T-cell (primary cell): Measurements from ENCODE around the gene NR2E3. TPM values are rescaled to one million over a fixed set of nuclear protein-coding genes. Genes with fewer than 3 reads are reported as not detected.

Experiments
- ATAC-seq, 4 experiments: fragments of 200-7000 bp in 3 of 4; fragments of 150-1000 bp in 1 of 4; cut with Tn5 transposase; replicated peaks in 1 of 4; 1 replicate in 3 of 4; 2 replicates in 1 of 4; pipeline ENCODE4 v1.10.0; 2021; ENCODE audit warnings: moderate library complexity in 3 of 4, mild to moderate bottlenecking in 2 of 4, moderate number of reproducible peaks in 1 of 4
- CTCF ChIA-PET, 2 donors: fragments of 300-600 bp; sonication (Branson Sonifier 250); formaldehyde crosslinking; loops; one replicate each; lab custom pipeline; 2022; ENCODE audit warnings: antibody characterized with exemption in 2 of 2; lab: Charles Lee
- POLR2A ChIA-PET, 2 donors: fragments of 300-600 bp; sonication (Branson Sonifier 250); formaldehyde crosslinking; loops; one replicate each; lab custom pipeline; 2022; ENCODE audit warnings: antibody characterized with exemption in 2 of 2; lab: Charles Lee
- DNase-seq, 35 experiments: peaks; one replicate each; pipeline versions ENCODE4 v3.0.0 to v3.0.0-alpha.2; 2013 to 2023
- H3K27ac ChIP-seq: one replicate; pipeline ENCODE4 v1.5.1; 2013; ENCODE audit warnings: low read length
- H3K27me3 ChIP-seq, 2 experiments: replicated peaks in 1 of 2; 1 replicate in 1 of 2; 2 replicates in 1 of 2; pipeline versions ENCODE4 v1.6.1 to v1.7.0; 2013; ENCODE audit warnings: low read length in 1 of 2, mixed read lengths in 1 of 2; ENCODE audit not compliant: control insufficient read depth in 2 of 2, insufficient read depth in 2 of 2; ENCODE audit errors: extremely low read depth in 1 of 2
- H3K36me3 ChIP-seq, 2 donors: 1 replicate in 1 of 2; 2 replicates in 1 of 2; pipeline versions ENCODE4 v1.6.1 to v1.7.0; 2013; ENCODE audit warnings: low read length in 1 of 2; ENCODE audit not compliant: control insufficient read depth in 2 of 2, insufficient read depth in 1 of 2; ENCODE audit errors: extremely low read depth in 1 of 2
- H3K4me1 ChIP-seq, 2 experiments: 1 replicate in 1 of 2; 2 replicates in 1 of 2; pipeline versions ENCODE4 v1.6.1 to v1.7.0; 2013; ENCODE audit warnings: low read length in 2 of 2, mixed read lengths in 1 of 2; ENCODE audit not compliant: insufficient read depth in 2 of 2, control insufficient read depth in 1 of 2; ENCODE audit errors: extremely low read depth in 1 of 2
- H3K4me3 ChIP-seq, 2 donors: 1 replicate in 1 of 2; 2 replicates in 1 of 2; pipeline versions ENCODE4 v1.5.1 to v1.7.0; 2013; ENCODE audit warnings: mild to moderate bottlenecking in 2 of 2, low read length in 1 of 2, moderate library complexity in 1 of 2; ENCODE audit not compliant: control insufficient read depth in 1 of 2; ENCODE audit errors: extremely low read depth in 1 of 2
- H3K9me3 ChIP-seq: 2 replicates; pipeline ENCODE4 v1.7.0; 2013
- H3K27ac Mint-ChIP-seq, 2 donors: one replicate each; pipeline ENCODE4 v1.8.0; 2020 to 2021; ENCODE audit warnings: mild to moderate bottlenecking in 2 of 2, mixed read lengths in 2 of 2
- H3K27me3 Mint-ChIP-seq, 2 donors: one replicate each; pipeline ENCODE4 v1.8.0; 2021 to 2022; ENCODE audit warnings: mixed read lengths in 2 of 2
- H3K36me3 Mint-ChIP-seq: one replicate; pipeline ENCODE4 v1.8.0; 2021; ENCODE audit warnings: mixed read lengths
- H3K4me1 Mint-ChIP-seq, 3 donors: one replicate each; pipeline ENCODE4 v1.8.0; 2020 to 2022; ENCODE audit warnings: mixed read lengths in 3 of 3, mild to moderate bottlenecking in 1 of 3
- H3K4me3 Mint-ChIP-seq, 3 donors: one replicate each; pipeline ENCODE4 v1.8.0; 2020 to 2022; ENCODE audit warnings: mild to moderate bottlenecking in 3 of 3, mixed read lengths in 3 of 3, moderate library complexity in 3 of 3
- H3K9me3 Mint-ChIP-seq, 3 donors: one replicate each; pipeline ENCODE4 v1.8.0; 2020 to 2022; ENCODE audit warnings: mixed read lengths in 3 of 3
- WGBS: methylation state at CpG from one replicate; pipeline ENCODE4 v1.1.5; 2013; ENCODE audit warnings: missing lambda C conversion rate; ENCODE audit not compliant: insufficient coverage; 5-methylcytosine and 5-hydroxymethylcytosine counted together
- total RNA-seq, 35 experiments: library from RNA in 6 of 35; stranded (reverse) in 6 of 35; fragments of 120-200 nt in 1 of 35; gene quantifications; one replicate each; pipeline versions ENCODE4 v1.2.1 to v1.2.4 and lab custom pipeline; 2013 to 2026

Gene NR2E3
- total RNA-seq, 5 donors from 2014 or later (not counting 1 experiment from before 2014, with no cell fraction given), result not detected

DNA sequence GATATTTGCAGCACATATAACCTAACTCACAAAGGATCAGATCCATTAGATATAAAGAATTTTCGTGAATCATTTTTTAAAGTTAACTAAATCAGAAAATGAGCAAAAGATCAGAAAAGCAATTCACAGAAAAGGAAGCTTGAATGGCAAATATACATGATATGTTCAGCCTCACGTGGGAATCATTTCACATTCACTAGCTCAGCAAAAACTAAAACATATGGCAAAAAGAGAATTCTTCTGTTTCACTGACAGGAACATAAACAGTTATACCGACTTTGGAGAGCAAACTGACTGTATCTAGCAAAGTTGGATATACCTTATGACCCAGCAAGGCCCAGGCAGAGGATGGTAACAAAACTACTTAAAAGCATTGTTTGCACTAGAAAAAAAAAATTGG, 34.0 kb upstream of the NR2E3 start:
- no peak overlapping the region for H3K27ac ChIP-seq
- H3K4me3 Mint-ChIP-seq, result no peak overlapping the region
- no peaks in the 10 kb centered on the region for H3K9me3 Mint-ChIP-seq
- H3K27me3 Mint-ChIP-seq, result peaks cover 0 to 7% of the 10 kb centered on the region in 2 donors
- ChIA-PET CTCF (no interaction called here), POLR2A (no interaction called here)
- H3K4me1 ChIP-seq, result no peaks in the 10 kb centered on the region
- peaks cover 0 to 6% (median 3%) of the 10 kb centered on the region in 3 donors for H3K4me1 Mint-ChIP-seq
- no peaks in the 10 kb centered on the region for H3K27me3 ChIP-seq
- no peak overlapping the region for H3K4me3 ChIP-seq
- WGBS, result 67% methylated on average over 2 of the region's 3 CpGs
- no peak for ATAC-seq
- no peaks in the 10 kb centered on the region for H3K36me3 Mint-ChIP-seq
- no peak overlapping the region for H3K27ac Mint-ChIP-seq
- no peaks in the 10 kb centered on the region for H3K36me3 ChIP-seq
- DNase-seq, result no peak
- no peaks in the 10 kb centered on the region for H3K9me3 ChIP-seq

DNA sequence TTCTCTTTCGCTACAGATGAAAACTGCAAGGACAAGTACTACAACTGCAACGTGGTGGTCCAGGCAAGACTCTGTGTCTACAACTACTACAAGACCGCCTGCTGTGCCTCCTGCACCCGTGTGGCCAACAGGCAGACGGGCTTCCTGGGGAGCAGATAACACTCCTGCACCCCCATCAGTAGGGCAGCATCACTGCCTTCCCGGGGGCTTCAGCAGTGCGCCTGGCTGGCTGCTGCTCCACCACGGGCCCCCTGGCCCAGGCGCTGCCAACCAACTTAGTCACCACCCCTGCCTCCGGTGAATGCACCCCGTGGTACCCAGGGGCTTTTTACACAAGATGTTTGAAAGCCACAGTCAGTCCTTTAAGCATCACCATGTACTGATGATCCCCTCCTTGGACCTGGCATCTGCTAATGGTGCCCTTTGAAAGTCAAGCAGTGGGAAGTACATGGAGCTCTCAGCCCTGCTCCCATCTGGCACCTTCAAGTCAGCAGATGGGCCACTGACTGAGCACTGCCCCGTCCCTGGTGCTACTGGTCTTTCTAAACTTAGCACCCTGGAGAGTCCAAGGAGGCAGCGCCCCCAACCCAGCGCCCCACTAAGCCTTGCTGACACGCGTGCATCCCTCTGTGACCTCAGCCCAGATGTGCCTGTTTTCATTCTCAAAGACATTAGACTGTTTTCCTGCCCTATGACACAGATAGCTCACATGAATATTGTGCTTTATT, 33.0 kb upstream of the NR2E3 start:
- ChIA-PET POLR2A (no interaction called here), CTCF (interaction anchor here (0.5 kb wide), 2 partner anchors 378 to 381 kb away, joined by 3 read pairs; no protein-coding TSS in a partner anchor)
- Histone ChIP-seq H3K4me1 (no peaks in the 10 kb centered on the region), H3K36me3 (no peaks in the 10 kb centered on the region), H3K27ac (no peak overlapping the region), H3K4me3 (no peak overlapping the region), H3K9me3 (no peaks in the 10 kb centered on the region), H3K27me3 (peaks cover 0 to 8% of the 10 kb centered on the region in 2 experiments)
- peaks cover 0 to 6% (median 3%) of the 10 kb centered on the region in 3 donors for H3K4me1 Mint-ChIP-seq
- DNase-seq (no peak), ATAC-seq (no peak)
- 84% methylated on average over 13 of the region's 16 CpGs for WGBS
- no peaks in the 10 kb centered on the region for H3K9me3 Mint-ChIP-seq
- no peaks in the 10 kb centered on the region for H3K36me3 Mint-ChIP-seq
- H3K27ac Mint-ChIP-seq, result no peak overlapping the region
- no peak overlapping the region for H3K4me3 Mint-ChIP-seq
- H3K27me3 Mint-ChIP-seq, result peaks cover 0 to 12% of the 10 kb centered on the region in 2 donors

DNA sequence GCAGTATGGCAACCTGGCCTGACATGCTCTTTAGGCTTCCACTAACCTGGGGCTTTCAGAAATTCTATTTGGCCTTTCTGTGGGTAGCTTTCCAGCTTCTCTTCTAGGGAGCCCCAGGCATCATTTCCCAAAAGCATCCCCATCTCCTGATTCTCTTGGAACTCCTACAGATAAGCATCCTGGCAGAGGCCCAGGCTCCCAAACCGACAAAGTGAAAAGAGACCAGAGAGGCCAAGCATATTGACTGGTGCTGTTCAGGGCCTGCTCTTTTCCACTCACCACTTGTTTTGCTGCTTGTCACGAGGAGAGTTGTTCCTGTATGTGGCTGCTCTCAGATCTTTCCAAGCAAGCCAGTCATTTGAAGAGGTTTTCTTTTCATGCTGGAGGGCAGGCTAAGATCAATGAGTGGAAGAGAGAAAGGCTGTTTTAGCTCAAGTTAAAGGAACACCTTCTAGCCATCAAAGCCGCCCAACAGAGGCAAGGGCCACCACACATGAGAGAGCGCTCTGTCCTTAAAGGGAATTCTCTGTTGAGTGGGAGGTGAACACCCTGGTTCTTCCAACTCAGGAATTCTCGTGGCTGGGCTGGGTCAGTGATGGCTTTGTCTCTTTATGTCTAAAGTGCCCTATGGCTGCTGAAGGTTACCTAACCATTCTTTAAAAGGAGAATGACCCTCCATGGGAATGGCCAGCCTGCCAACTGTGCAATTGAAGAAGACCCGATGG, 31.1 kb upstream of the NR2E3 start:
- Histone ChIP-seq H3K27me3 (peaks cover 0 to 14% of the 10 kb centered on the region in 2 experiments), H3K27ac (no peak overlapping the region), H3K36me3 (no peaks in the 10 kb centered on the region), H3K4me1 (no peaks in the 10 kb centered on the region), H3K4me3 (no peak overlapping the region), H3K9me3 (no peaks in the 10 kb centered on the region)
- no peak for DNase-seq
- no peaks in the 10 kb centered on the region for H3K36me3 Mint-ChIP-seq
- ATAC-seq, result no peak
- no peak overlapping the region for H3K27ac Mint-ChIP-seq
- peaks cover 0 to 21% of the 10 kb centered on the region in 2 donors for H3K27me3 Mint-ChIP-seq
- no peak overlapping the region for H3K4me3 Mint-ChIP-seq
- H3K4me1 Mint-ChIP-seq, result peaks cover 0 to 6% (median 3%) of the 10 kb centered on the region in 3 donors
- no peaks in the 10 kb centered on the region for H3K9me3 Mint-ChIP-seq
- POLR2A ChIA-PET, result interaction anchor here (0.6 kb wide), 2 partner anchors 159 to 1423 kb away, joined by 3 to 5 read pairs; no protein-coding TSS in a partner anchor
- CTCF ChIA-PET, result interaction anchor here (0.6 to 1.3 kb wide), 5 partner anchors 26 to 295 kb away, joined by 3 to 15 read pairs (median 3); no protein-coding TSS in a partner anchor
- WGBS, result 80% methylated on average over 1 of the region's 6 CpGs

- ATAC-seq (no peak), DNase-seq (peak in 21 of 35 experiments; percentile 4 to 60 (median 16))
- H3K4me1 Mint-ChIP-seq, result peaks cover 0 to 6% (median 3%) of the 10 kb centered on the region in 3 donors
- Histone ChIP-seq H3K27me3 (peaks cover 0 to 21% of the 10 kb centered on the region in 2 experiments), H3K36me3 (no peaks in the 10 kb centered on the region), H3K4me3 (no peak overlapping the region), H3K4me1 (no peaks in the 10 kb centered on the region), H3K9me3 (no peaks in the 10 kb centered on the region), H3K27ac (no peak overlapping the region)
- H3K9me3 Mint-ChIP-seq, result no peaks in the 10 kb centered on the region
- H3K36me3 Mint-ChIP-seq, result no peaks in the 10 kb centered on the region
- peaks cover 8 to 33% of the 10 kb centered on the region in 2 donors for H3K27me3 Mint-ChIP-seq
- no peak overlapping the region for H3K4me3 Mint-ChIP-seq
- ChIA-PET CTCF (interaction anchor here (0.6 to 1.6 kb wide), 6 partner anchors 25 to 376 kb away, joined by 3 to 6 read pairs (median 3); no protein-coding TSS in a partner anchor), POLR2A (interaction anchor here (0.5 to 0.6 kb wide), 2 partner anchors 301 to 1422 kb away, joined by 3 read pairs; no protein-coding TSS in a partner anchor)
- H3K27ac Mint-ChIP-seq, result no peak overlapping the region
- no CpG with 5 or more reads among the region's 13 CpGs for WGBS
These were observed 30.0 kb upstream of the NR2E3 start for GRCh38 chr15:71780115-71780976.

- Histone ChIP-seq H3K36me3 (no peaks in the 10 kb centered on the region), H3K9me3 (no peaks in the 10 kb centered on the region), H3K4me1 (no peaks in the 10 kb centered on the region), H3K27ac (no peak overlapping the region), H3K27me3 (peaks cover 0 to 21% of the 10 kb centered on the region in 2 experiments), H3K4me3 (no peak overlapping the region)
- Mint-ChIP-seq H3K27me3 (peaks cover 12 to 41% of the 10 kb centered on the region in 2 donors), H3K27ac (no peak overlapping the region), H3K36me3 (no peaks in the 10 kb centered on the region), H3K9me3 (no peaks in the 10 kb centered on the region), H3K4me3 (no peak overlapping the region), H3K4me1 (peaks cover 0 to 6% (median 3%) of the 10 kb centered on the region in 3 donors)
- DNase-seq (no peak), ATAC-seq (no peak)
- CTCF ChIA-PET, result interaction anchor here (0.5 to 1.6 kb wide), 3 partner anchors 154 to 375 kb away, joined by 4 to 6 read pairs (median 5); no protein-coding TSS in a partner anchor
- POLR2A ChIA-PET, result no interaction called here
- WGBS, result 65% methylated on average over 5 of the region's 9 CpGs
These were observed 29.0 kb upstream of the NR2E3 start for GRCh38 chr15:71781179-71781964.
